H1 (cell line): ENCODE measurements around the gene PAIP2. TPM values are rescaled to one million over a fixed set of nuclear protein-coding genes. Genes with fewer than 3 reads are reported as not detected.

Experiments
- CTCF ChIA-PET: fragments of 300-600 bp; sonication (Branson Sonifier 250); formaldehyde crosslinking; loops from one replicate; lab custom pipeline; 2021; ENCODE audit not compliant: partially characterized antibody; lab: Charles Lee
- POLR2A ChIA-PET: fragments of 300-600 bp; sonication (Branson Sonifier 250); formaldehyde crosslinking; loops from one replicate; lab custom pipeline; 2021; ENCODE audit warnings: inconsistent platforms; ENCODE audit not compliant: partially characterized antibody; lab: Charles Lee
- DNase-seq, 2 experiments: peaks; one replicate each; pipeline versions ENCODE4 v3.0.0 to v3.0.0-alpha.2; 2010 to 2022; ENCODE audit warnings: low spot score in 2 of 2, low read depth in 1 of 2, mixed read lengths in 1 of 2
- FAIRE-seq: peaks from 2 replicates; lab custom pipeline; 2011; peaks lifted over from hg19 to GRCh38; lab: Jason Lieb, UNC
- H2AFZ ChIP-seq: 2 replicates; pipeline ENCODE4 v1.8.1; 2012; ENCODE audit warnings: low read length, inconsistent platforms
- H2AK5ac ChIP-seq: 2 replicates; pipeline ENCODE4 v1.6.1; 2013; ENCODE audit warnings: low read depth, low read length
- H2BK120ac ChIP-seq: replicated peaks from 2 replicates; pipeline ENCODE3; 2013; ENCODE audit warnings: low read depth, low read length, inconsistent platforms
- H2BK12ac ChIP-seq: 2 replicates; pipeline ENCODE4 v1.6.1; 2013; ENCODE audit warnings: low read depth, low read length
- H2BK15ac ChIP-seq: 2 replicates; pipeline ENCODE4 v1.6.1; 2013; ENCODE audit warnings: low read length
- H2BK20ac ChIP-seq: 2 replicates; pipeline ENCODE4 v1.6.1; 2013; ENCODE audit warnings: low read length
- H2BK5ac ChIP-seq: 2 replicates; pipeline ENCODE4 v1.6.1; 2013; ENCODE audit warnings: low read depth, low read length
- H3K14ac ChIP-seq: 2 replicates; pipeline ENCODE4 v1.6.1; 2013; ENCODE audit warnings: inconsistent platforms; ENCODE audit not compliant: insufficient read length
- H3K18ac ChIP-seq: 2 replicates; pipeline ENCODE4 v1.6.1; 2013; ENCODE audit warnings: low read length; ENCODE audit errors: extremely low read depth
- H3K23ac ChIP-seq: 2 replicates; pipeline ENCODE4 v1.6.1; 2013; ENCODE audit warnings: inconsistent platforms; ENCODE audit not compliant: insufficient read length
- H3K23me2 ChIP-seq: 2 replicates; pipeline ENCODE4 v1.6.1; 2013; ENCODE audit warnings: low read depth, low read length
- H3K27ac ChIP-seq: 2 replicates; pipeline ENCODE4 v1.6.1; 2011; ENCODE audit warnings: low read depth, low read length, inconsistent platforms
- H3K27me3 ChIP-seq, 4 experiments: replicated peaks in 1 of 4; 1 replicate in 1 of 4; 2 replicates in 3 of 4; pipeline versions ENCODE4 v1.6.1 to v1.8.1; 2011 to 2013; ENCODE audit warnings: low read length in 3 of 4, mild to moderate bottlenecking in 3 of 4, inconsistent platforms in 2 of 4, mixed read lengths in 2 of 4, moderate library complexity in 1 of 4; ENCODE audit not compliant: control insufficient read depth in 3 of 4, insufficient read depth in 3 of 4; ENCODE audit errors: extremely low read depth in 1 of 4
- H3K36me3 ChIP-seq, 4 experiments: 2 replicates each; pipeline versions ENCODE4 v1.6.1 to v1.8.1; 2011 to 2013; ENCODE audit warnings: mild to moderate bottlenecking in 4 of 4, low read length in 3 of 4, moderate library complexity in 2 of 4, control low read depth in 1 of 4, inconsistent platforms in 1 of 4; ENCODE audit not compliant: insufficient read depth in 4 of 4, control insufficient read depth in 2 of 4
- H3K4ac ChIP-seq: replicated peaks from 2 replicates; pipeline ENCODE3; 2013; ENCODE audit warnings: low read length, low read depth, mixed read lengths, inconsistent platforms; ENCODE audit not compliant: insufficient read length
- H3K4me1 ChIP-seq, 4 experiments: replicated peaks in 1 of 4; 1 replicate in 1 of 4; 2 replicates in 3 of 4; pipeline versions ENCODE4 v1.6.1 to v1.8.1; 2011 to 2013; ENCODE audit warnings: low read length in 3 of 4, inconsistent platforms in 2 of 4, mixed read lengths in 1 of 4; ENCODE audit not compliant: insufficient read depth in 4 of 4, control insufficient read depth in 3 of 4
- H3K4me2 ChIP-seq, 2 experiments: 2 replicates each; pipeline versions ENCODE4 v1.6.1 to v1.8.1; 2011 to 2013; ENCODE audit warnings: low read depth in 2 of 2, low read length in 2 of 2, control low read depth in 1 of 2, inconsistent platforms in 1 of 2, mild to moderate bottlenecking in 1 of 2; ENCODE audit not compliant: insufficient read depth in 1 of 2
- H3K4me3 ChIP-seq, 4 experiments: fragments of 200-600, 300-600 bp in 1 of 4; sonication (generic), shearing (Covaris generic), sonication (Bioruptor Twin) in 1 of 4; 2 replicates each; pipeline versions ENCODE4 v1.5.1 to v1.8.1; 2011 to 2016; ENCODE audit warnings: low read length in 4 of 4, low read depth in 3 of 4, control low read depth in 2 of 4, inconsistent platforms in 2 of 4, mild to moderate bottlenecking in 2 of 4, mixed read lengths in 1 of 4, moderate library complexity in 1 of 4; ENCODE audit not compliant: insufficient read depth in 2 of 4; ENCODE audit errors: extremely low read depth in 1 of 4
- H3K56ac ChIP-seq: replicated peaks from 2 replicates; pipeline ENCODE3; 2013; ENCODE audit warnings: low read depth, mild to moderate bottlenecking, mixed read lengths, low read length, inconsistent platforms; ENCODE audit not compliant: insufficient read length
- H3K79me1 ChIP-seq: 2 replicates; pipeline ENCODE4 v1.6.1; 2013; ENCODE audit warnings: low read depth, low read length, control low read depth
- H3K79me2 ChIP-seq, 2 experiments: 2 replicates each; pipeline versions ENCODE4 v1.6.1 to v1.8.1; 2012 to 2013; ENCODE audit warnings: low read length in 2 of 2, mild to moderate bottlenecking in 2 of 2, inconsistent platforms in 1 of 2; ENCODE audit not compliant: insufficient read depth in 2 of 2, control insufficient read depth in 1 of 2
- H3K9ac ChIP-seq, 4 experiments: replicated peaks in 1 of 4; 1 replicate in 1 of 4; 2 replicates in 3 of 4; pipeline versions ENCODE4 v1.6.1 to v1.8.1; 2011 to 2013; ENCODE audit warnings: low read depth in 3 of 4, low read length in 3 of 4, control low read depth in 2 of 4, mild to moderate bottlenecking in 2 of 4, moderate library complexity in 2 of 4, inconsistent platforms in 1 of 4; ENCODE audit errors: extremely low read depth in 1 of 4
- H3K9me3 ChIP-seq, 2 experiments: 2 replicates each; pipeline versions ENCODE4 v1.6.1 to v1.8.1; 2012 to 2013; ENCODE audit warnings: mild to moderate bottlenecking in 2 of 2, moderate library complexity in 2 of 2, control low read depth in 1 of 2, inconsistent platforms in 1 of 2, low read depth in 1 of 2, low read length in 1 of 2, mixed read lengths in 1 of 2; ENCODE audit not compliant: insufficient read depth in 2 of 2
- H4K20me1 ChIP-seq, 2 experiments: replicated peaks in 1 of 2; 2 replicates each; pipeline versions ENCODE3 to v1.8.1; 2011 to 2013; ENCODE audit warnings: inconsistent platforms in 2 of 2, low read length in 2 of 2, mild to moderate bottlenecking in 1 of 2; ENCODE audit not compliant: insufficient read depth in 2 of 2, control insufficient read depth in 1 of 2
- H4K5ac ChIP-seq: 2 replicates; pipeline ENCODE4 v1.6.1; 2013; ENCODE audit warnings: low read length, low read depth, mixed read lengths, inconsistent platforms; ENCODE audit not compliant: insufficient read length
- H4K8ac ChIP-seq: 2 replicates; pipeline ENCODE4 v1.8.0; 2013; ENCODE audit warnings: mild to moderate bottlenecking, moderate library complexity, low read length, inconsistent platforms; ENCODE audit not compliant: insufficient read depth; ENCODE audit errors: extremely low read depth
- H4K91ac ChIP-seq: replicated peaks from 2 replicates; pipeline ENCODE3; 2013; ENCODE audit warnings: low read length, mixed read lengths, inconsistent platforms; ENCODE audit not compliant: insufficient read length
- ASH2L ChIP-seq: fragments of 200-600, 300-600 bp; sonication (generic); IDR thresholded peaks from one replicate; pipeline ENCODE4 v1.7.1; 2017; ENCODE audit warnings: low read length
- GABPA ChIP-seq: IDR thresholded peaks from 2 replicates; pipeline ENCODE4 v1.6.1; 2011; ENCODE audit warnings: mild to moderate bottlenecking, low read length, moderate library complexity, borderline replicate concordance; ENCODE audit not compliant: insufficient read depth
- KDM1A ChIP-seq: fragments of 200-600, 300-600 bp; sonication (generic); IDR thresholded peaks from 2 replicates; pipeline ENCODE4 v1.7.1; 2016; ENCODE audit warnings: mild to moderate bottlenecking, low read length, borderline replicate concordance
- MAFK ChIP-seq: IDR thresholded peaks from 2 replicates; pipeline ENCODE4 v1.6.1; 2012; ENCODE audit warnings: low read depth, mild to moderate bottlenecking, improper control_type of control experiment, low read length
- PHF8 ChIP-seq: fragments of 200-600 bp; sonication (generic); conservative IDR thresholded peaks from 2 replicates; pipeline ENCODE4 v1.7.1; 2012; ENCODE audit warnings: low read depth, mild to moderate bottlenecking, inconsistent platforms, low read length, moderate library complexity
- RNF2 ChIP-seq: fragments of 200-900, 300-1000 bp; sonication (generic); IDR thresholded peaks from 2 replicates; pipeline ENCODE4 v1.7.1; 2016; ENCODE audit warnings: borderline replicate concordance, low read depth, mild to moderate bottlenecking, antibody characterized with exemption, low read length; ENCODE audit not compliant: poor library complexity, severe bottlenecking; ENCODE audit errors: missing control alignments
- SAP30 ChIP-seq: fragments of 300-600 bp; sonication (generic); IDR thresholded peaks from 2 replicates; pipeline ENCODE4 v1.7.1; 2012; ENCODE audit warnings: low read length, moderate library complexity, mild to moderate bottlenecking, inconsistent platforms; ENCODE audit not compliant: insufficient read depth, insufficient replicate concordance
- SIRT6 ChIP-seq: IDR thresholded peaks from one replicate; pipeline ENCODE4 v1.7.1; 2012; ENCODE audit warnings: low read length, inconsistent platforms
- SUZ12 ChIP-seq: fragments of 200-600 bp; sonication (generic); IDR thresholded peaks from 2 replicates; pipeline ENCODE4 v1.6.1; 2012; ENCODE audit warnings: mild to moderate bottlenecking, inconsistent platforms, low read length, moderate library complexity, mixed read lengths
- USF2 ChIP-seq: IDR thresholded peaks from 2 replicates; pipeline ENCODE4 v1.6.1; 2011; ENCODE audit warnings: low read length, improper control_type of control experiment
- WGBS, 2 experiments: shearing (Covaris generic) in 1 of 2; methylation state at CpG; one replicate each; pipeline versions ENCODE4 v1.1.6 to v1.1.7; 2013 to 2015; ENCODE audit warnings: low lambda C conversion rate in 2 of 2, mixed read lengths in 2 of 2, inconsistent platforms in 1 of 2, low coverage in 1 of 2, missing lambda C conversion rate in 1 of 2; ENCODE audit not compliant: insufficient replicate concordance in 2 of 2, insufficient coverage in 1 of 2, insufficient read length in 1 of 2; ENCODE audit errors: extremely low coverage in 1 of 2, missing lambda C conversion rate in 1 of 2; 5-methylcytosine and 5-hydroxymethylcytosine counted together
- polyA plus RNA-seq, 7 experiments: library from polyadenylated mRNA; depleted of rRNA in 3 of 7; stranded (reverse) in 5 of 7; unstranded in 2 of 7; fragments of >200 nt in 5 of 7; fragments of 200-250 nt in 2 of 7; gene quantifications; 1 replicate in 5 of 7; 2 replicates in 1 of 7; 4 replicates in 1 of 7; pipeline versions ENCODE4 v1.2.1 to v1.2.3, GENCODE V29; 2011 to 2013; ENCODE audit warnings: missing spikeins in 2 of 7, mixed read lengths in 2 of 7
- total RNA-seq: library from RNA; stranded (reverse); fragmentation: NEBNext Ultra II Directional; extraction: Animal tissue kit (Norgen Biotek cat#: 25700); gene quantifications from 2 replicates; pipeline ENCODE4 v1.2.1, GENCODE V29; 2021
- TF ChIP-seq, protein P1 (sequence below): IDR thresholded peaks from 2 replicates; pipeline ENCODE4 v1.6.1; 2012; ENCODE audit warnings: inconsistent platforms

The PAIP2 gene
- total and polyA plus RNA-seq, 2 of the 8 experiments (the other 6 are each of a cell fraction or from before 2014, with no cell fraction given), result 87.6 to 162 TPM

DNA sequence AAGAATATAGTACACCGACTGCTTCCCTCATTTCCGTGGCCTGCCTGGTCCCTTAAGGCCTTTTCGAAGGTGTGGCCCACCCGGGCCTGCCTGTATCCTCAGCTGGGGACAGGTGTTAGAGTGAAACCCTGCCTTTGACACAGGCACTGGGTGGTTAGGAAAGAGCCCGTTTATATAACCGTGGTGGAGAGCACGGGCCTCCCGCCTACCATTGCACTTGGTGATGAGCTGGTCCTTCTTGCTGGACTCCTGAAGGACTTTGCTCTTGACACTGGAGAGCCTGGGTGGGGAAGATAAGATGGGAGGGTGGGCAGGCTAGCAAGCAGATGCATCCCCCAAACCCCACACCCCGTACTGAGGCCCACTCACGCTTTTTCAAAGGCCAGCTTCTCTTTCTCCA is 59.9 kb downstream of the PAIP2 start:
- Histone ChIP-seq H3K9ac (no peak overlapping the region), H2AFZ (no peak overlapping the region), H2BK20ac (no peak overlapping the region), H4K8ac (no peak overlapping the region; the same call in 1 of the 2 replicates), H4K91ac (no peak overlapping the region), H3K4me1 (peaks cover 0 to 8% (median 4%) of the 10 kb centered on the region in 4 experiments; a peak in 6 of 7 replicates), H4K5ac (no peak overlapping the region), H2AK5ac (no peak overlapping the region), H3K4ac (no peak overlapping the region), H3K9me3 (no peaks in the 10 kb centered on the region), H3K4me2 (no peak overlapping the region), H3K14ac (no peak overlapping the region), H3K36me3 (peaks cover 0 to 6% (median 3%) of the 10 kb centered on the region in 4 experiments; a peak in 2 of 8 replicates), H3K23me2 (peaks cover 4% of the 10 kb centered on the region; the same call in 1 of the 2 replicates), H3K23ac (no peak overlapping the region), H3K79me2 (no peaks in the 10 kb centered on the region; a peak in 2 of 4 replicates), H4K20me1 (peaks cover 0 to 1% of the 10 kb centered on the region in 2 experiments), H3K27ac (no peak overlapping the region), H2BK120ac (no peak overlapping the region), H2BK15ac (no peak overlapping the region), H3K79me1 (no peaks in the 10 kb centered on the region), H3K27me3 (0 out of 7 replicates have a peak, but pooled peaks cover 0 to 1% (median 0%) of the 10 kb centered on the region in 4 experiments), H2BK5ac (no peak overlapping the region), H3K56ac (no peak overlapping the region), H3K18ac (no peak overlapping the region), H3K4me3 (no peak overlapping the region), H2BK12ac (no peak overlapping the region)
- WGBS, 2 experiments, result 93% methylated on average over 10 of the region's 10 CpGs; no CpG with 5 or more reads in 1 of the 2 experiments
- no peak for DNase-seq
- FAIRE-seq, result no peak
- ChIA-PET CTCF (interaction anchor here (0.6 to 3.4 kb wide), 17 partner anchors 9 to 557 kb away, joined by 3 to 16 read pairs (median 4); partner anchors contain the start of gene DNAJC18), POLR2A (interaction anchor here (1.0 to 2.8 kb wide), 8 partner anchors 8 to 123 kb away, joined by 3 to 16 read pairs (median 4); partner anchors contain the start of gene PAIP2)
- TF ChIP-seq GABPA (no peak), SAP30 (no peak), RNF2 (no peak), SUZ12 (no peak), USF2 (no peak), PHF8 (no peak), ASH2L (no peak), MAFK (no peak), SIRT6 (no peak), KDM1A (no peak)
- TF ChIP-seq, protein P1, sequence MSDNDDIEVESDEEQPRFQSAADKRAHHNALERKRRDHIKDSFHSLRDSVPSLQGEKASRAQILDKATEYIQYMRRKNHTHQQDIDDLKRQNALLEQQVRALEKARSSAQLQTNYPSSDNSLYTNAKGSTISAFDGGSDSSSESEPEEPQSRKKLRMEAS, result no peak
